Measurements from ENCODE around the gene IQSEC3. TPM values are rescaled to one million over a fixed set of nuclear protein-coding genes. Genes with fewer than 3 reads are reported as not detected.
"Not testable (repeated sequence)": the region's sequence is repeated elsewhere in the genome, so short reads cannot be mapped to it uniquely, and the experiment has no call there.

Gene IQSEC3
- 1.8 TPM for polyA plus RNA-seq (2013, experiment 1 of 4)
- 2.0 TPM for polyA plus RNA-seq (2013, experiment 2 of 4)
- 1.3 TPM for polyA plus RNA-seq (2013, experiment 3 of 4)
- 1.8 TPM for polyA plus RNA-seq (2013, experiment 4 of 4)

DNA sequence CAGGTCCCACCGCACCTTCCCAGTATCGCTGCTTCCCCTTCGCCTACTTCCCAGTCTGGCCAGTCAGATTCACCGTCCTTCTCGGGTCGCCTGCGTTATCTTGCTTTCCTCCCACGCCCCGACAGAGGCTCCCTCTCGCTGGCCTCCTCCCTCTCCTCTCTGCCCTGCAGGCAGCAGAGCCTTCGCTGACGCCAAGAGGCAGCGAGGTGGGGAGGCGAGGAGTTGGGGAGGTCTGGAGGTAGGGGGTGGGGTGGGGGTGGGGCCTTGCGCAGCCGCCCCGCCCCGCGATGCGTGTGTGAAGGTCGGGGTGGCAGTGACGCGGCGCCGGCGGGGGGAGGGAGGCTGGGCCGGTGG lies at the start of gene IQSEC3:
IQSEC3 (plus strand) TSS at position 340 of the 354 bp plus-strand sequence. CDS start 116 bp downstream, outside the sequence.
- H3K4me3 ChIP-seq (ENCODE audit: insufficient read depth, low read depth, low read length); H3K36me3 ChIP-seq (ENCODE audit: control insufficient read depth, insufficient read depth, low read length); H3K4me1 ChIP-seq (ENCODE audit: control insufficient read depth, insufficient read depth, low read length); H3K9me3 ChIP-seq (ENCODE audit: control insufficient read depth, low read length); H3K27ac ChIP-seq (ENCODE audit: insufficient read depth, low read depth, low read length, poor library complexity, severe bottlenecking): not testable (repeated sequence)
- H3K27me3 ChIP-seq (ENCODE audit: control insufficient read depth, insufficient read depth, low read length, poor library complexity, severe bottlenecking), result peaks cover 42% of the 10 kb centered on the region
- WGBS, 2 experiments, result 8 to 13% methylated on average over 7 to 8 of the region's 27 CpGs

DNA sequence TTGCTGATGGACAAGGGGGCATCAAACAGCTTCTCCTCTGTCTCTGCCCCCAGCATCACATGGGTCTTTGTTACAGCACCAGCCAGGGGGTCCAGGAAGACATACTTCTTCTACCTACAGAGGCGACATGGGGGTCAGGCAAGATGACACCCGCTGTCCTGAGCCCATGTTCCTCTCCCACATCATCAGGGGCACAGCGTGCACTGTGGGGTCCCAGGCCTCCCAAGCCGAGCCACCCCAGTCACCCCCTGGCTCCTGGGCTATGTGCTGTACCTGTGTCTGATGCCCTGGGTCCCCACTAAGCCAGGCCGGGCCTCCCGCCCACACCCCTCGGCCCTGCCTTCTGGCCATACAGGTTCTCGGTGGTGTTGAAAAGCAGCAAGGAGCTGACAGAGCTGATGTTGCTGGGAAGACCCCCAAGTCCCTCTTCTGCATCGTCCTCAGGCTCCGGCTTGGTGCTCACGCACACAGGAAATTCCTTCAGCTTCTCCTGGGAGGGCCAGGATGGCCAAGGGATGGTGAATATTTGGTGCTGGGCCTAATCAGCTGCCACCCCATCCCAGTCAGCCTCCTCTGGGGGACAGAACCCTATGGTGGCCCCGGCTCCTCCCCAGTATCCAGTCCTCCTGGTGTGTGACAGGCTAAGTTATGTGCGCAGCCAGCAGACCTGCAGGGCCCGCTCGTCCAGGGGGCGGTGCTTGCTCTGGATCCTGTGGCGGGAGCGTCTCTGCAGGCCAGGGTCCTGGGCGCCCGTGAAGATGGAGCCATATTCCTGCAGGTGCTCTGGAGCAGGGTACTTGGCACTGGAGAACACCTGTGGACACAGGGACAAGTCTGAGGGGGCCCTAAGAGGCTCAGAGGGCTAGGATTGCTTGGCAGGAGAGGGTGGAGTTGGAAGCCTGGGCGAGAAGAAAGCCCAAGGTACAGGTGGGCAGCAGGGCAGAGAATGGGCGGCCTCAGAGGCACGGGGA lies 48.9 kb upstream of the IQSEC3 start:
- not testable (repeated sequence) for H3K4me1 ChIP-seq (ENCODE audit: control insufficient read depth, insufficient read depth, low read length); H3K4me3 ChIP-seq (ENCODE audit: insufficient read depth, low read depth, low read length); H3K36me3 ChIP-seq (ENCODE audit: control insufficient read depth, insufficient read depth, low read length); H3K27ac ChIP-seq (ENCODE audit: insufficient read depth, low read depth, low read length, poor library complexity, severe bottlenecking); H3K9me3 ChIP-seq (ENCODE audit: control insufficient read depth, low read length); H3K27me3 ChIP-seq (ENCODE audit: control insufficient read depth, insufficient read depth, low read length, poor library complexity, severe bottlenecking)
- 90 to 97% methylated on average over 9 to 13 of the region's 23 CpGs for WGBS, 2 experiments

DNA sequence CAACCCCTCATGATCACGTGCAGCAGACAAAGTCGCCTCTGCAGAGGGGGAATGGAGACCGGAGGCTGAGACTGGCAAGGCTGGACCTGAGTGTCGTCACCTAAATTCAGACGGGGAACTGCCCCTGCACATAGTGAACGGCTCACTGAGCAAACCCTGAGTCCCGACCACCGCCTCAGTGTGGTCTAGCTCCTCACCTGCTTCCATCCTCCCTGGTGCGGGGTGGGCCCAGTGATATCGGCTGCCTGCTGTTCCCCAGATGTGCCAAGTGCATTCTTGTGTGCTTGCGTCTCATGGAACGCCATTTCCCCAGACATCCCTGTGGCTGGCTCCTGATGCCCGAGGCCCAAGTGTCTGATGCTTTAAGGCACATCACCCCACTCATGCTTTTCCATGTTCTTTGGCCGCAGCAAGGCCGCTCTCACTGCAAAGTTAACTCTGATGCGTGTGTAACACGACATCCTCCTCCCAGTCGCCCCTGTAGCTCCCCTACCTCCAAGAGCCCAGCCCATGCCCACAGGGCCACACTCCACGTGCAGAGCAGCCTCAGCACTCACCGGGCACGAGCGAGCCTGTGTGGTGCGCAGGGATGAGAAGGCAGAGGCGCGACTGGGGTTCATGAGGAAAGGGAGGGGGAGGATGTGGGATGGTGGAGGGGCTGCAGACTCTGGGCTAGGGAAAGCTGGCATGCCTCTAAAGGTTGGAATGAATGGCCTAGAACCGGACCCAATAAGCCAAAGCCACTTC lies 47.6 kb upstream of the IQSEC3 start:
- not testable (repeated sequence) for H3K27me3 ChIP-seq (ENCODE audit: control insufficient read depth, insufficient read depth, low read length, poor library complexity, severe bottlenecking); H3K27ac ChIP-seq (ENCODE audit: insufficient read depth, low read depth, low read length, poor library complexity, severe bottlenecking); H3K36me3 ChIP-seq (ENCODE audit: control insufficient read depth, insufficient read depth, low read length); H3K4me1 ChIP-seq (ENCODE audit: control insufficient read depth, insufficient read depth, low read length); H3K4me3 ChIP-seq (ENCODE audit: insufficient read depth, low read depth, low read length); H3K9me3 ChIP-seq (ENCODE audit: control insufficient read depth, low read length)
- WGBS, 2 experiments, result 100% methylated on average over 1 of the region's 26 CpGs; no CpG with 5 or more reads in 1 of the 2 experiments

DNA sequence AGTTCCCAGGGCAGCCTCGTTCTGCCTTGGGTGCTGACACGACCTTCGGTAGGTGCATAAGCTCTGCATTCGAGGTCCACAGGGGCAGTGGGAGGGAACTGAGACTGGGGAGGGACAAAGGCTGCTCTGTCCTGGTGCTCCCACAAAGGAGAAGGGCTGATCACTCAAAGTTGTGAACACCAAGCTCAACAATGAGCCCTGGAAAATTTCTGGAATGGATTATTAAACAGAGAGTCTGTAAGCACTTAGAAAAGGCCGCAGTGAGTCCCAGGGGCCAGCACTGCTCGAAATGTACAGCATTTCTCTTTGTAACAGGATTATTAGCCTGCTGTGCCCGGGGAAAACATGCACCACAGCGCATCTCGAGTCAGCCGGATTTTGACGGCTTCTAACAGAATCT lies 46.7 kb upstream of the IQSEC3 start:
- WGBS, 2 experiments, result no CpG with 5 or more reads among the region's 11 CpGs
- H3K4me1 ChIP-seq (ENCODE audit: control insufficient read depth, insufficient read depth, low read length); H3K9me3 ChIP-seq (ENCODE audit: control insufficient read depth, low read length); H3K4me3 ChIP-seq (ENCODE audit: insufficient read depth, low read depth, low read length); H3K36me3 ChIP-seq (ENCODE audit: control insufficient read depth, insufficient read depth, low read length); H3K27me3 ChIP-seq (ENCODE audit: control insufficient read depth, insufficient read depth, low read length, poor library complexity, severe bottlenecking); H3K27ac ChIP-seq (ENCODE audit: insufficient read depth, low read depth, low read length, poor library complexity, severe bottlenecking): not testable (repeated sequence)

DNA sequence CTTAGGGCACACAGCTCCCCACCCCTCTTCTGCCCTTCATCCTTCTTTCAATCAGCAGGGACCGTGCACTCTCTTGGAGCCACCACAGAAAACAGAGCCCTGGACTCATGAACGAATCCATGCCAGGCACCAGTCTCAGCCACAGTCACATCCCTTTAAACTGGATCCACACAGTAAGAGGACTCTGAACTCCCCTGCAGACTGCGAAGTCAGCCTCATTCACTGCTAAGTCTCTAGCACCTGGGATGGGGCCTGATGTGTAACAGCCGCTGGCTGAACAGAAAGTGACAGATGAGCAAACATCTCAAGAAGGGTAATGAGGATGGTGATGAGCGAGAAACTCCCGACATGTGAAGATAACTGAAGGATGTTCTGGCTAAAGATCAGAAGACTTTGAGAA lies 45.8 kb upstream of the IQSEC3 start:
- 41 to 44% methylated on average over 6 of the region's 6 CpGs for WGBS, 2 experiments
- Histone ChIP-seq H3K4me3 (ENCODE audit: insufficient read depth, low read depth, low read length) (no peak overlapping the region), H3K27ac (ENCODE audit: insufficient read depth, low read depth, low read length, poor library complexity, severe bottlenecking) (no peak overlapping the region), H3K4me1 (ENCODE audit: control insufficient read depth, insufficient read depth, low read length) (peaks cover 5% of the 10 kb centered on the region), H3K27me3 (ENCODE audit: control insufficient read depth, insufficient read depth, low read length, poor library complexity, severe bottlenecking) (no peaks in the 10 kb centered on the region), H3K36me3 (ENCODE audit: control insufficient read depth, insufficient read depth, low read length) (no peaks in the 10 kb centered on the region), H3K9me3 (ENCODE audit: control insufficient read depth, low read length) (no peaks in the 10 kb centered on the region)

DNA sequence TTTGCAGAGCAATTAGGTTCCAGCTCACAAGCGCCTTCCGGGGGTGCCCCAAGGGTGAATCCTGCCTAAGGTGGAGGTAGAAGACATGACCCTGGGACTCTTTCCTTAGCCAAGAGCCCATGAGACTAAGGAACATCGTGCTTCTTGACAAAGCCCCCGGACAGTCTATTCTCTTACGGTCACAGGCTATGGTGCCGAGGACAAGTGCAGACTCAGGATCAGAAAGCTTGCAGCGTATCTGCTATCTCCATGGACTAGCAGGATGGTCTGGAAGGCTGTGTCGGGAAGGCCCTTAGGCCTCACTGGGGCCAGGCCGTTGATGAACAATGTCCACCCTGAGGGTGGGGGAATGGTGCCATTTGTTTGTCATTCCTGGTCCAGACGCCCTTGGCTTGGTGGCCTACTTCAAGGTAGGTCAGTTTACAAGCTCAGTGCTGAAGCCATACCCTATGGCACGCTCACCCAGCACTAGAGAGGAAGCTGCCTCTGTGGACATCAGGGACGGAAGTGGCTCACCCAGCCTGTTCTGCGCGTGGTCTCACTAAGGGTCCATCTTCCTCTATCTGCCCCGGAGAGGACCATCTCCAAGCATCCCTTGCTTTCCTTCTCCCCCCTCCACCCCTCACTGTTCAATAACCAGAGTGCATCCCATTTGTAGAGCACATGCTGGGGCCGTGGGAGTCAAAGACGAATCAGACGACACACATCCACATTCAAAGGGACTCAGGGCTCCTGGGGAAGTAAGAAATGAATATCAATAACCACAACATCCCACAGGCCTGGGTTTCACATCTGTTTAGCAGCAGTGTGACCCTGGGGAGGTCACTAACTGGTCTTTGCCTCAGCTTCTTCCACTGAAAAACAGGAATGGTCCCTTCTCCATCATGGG lies 45.0 kb upstream of the IQSEC3 start:
- Histone ChIP-seq H3K27me3 (ENCODE audit: control insufficient read depth, insufficient read depth, low read length, poor library complexity, severe bottlenecking) (no peaks in the 10 kb centered on the region), H3K4me3 (ENCODE audit: insufficient read depth, low read depth, low read length) (no peak overlapping the region), H3K9me3 (ENCODE audit: control insufficient read depth, low read length) (no peaks in the 10 kb centered on the region), H3K27ac (ENCODE audit: insufficient read depth, low read depth, low read length, poor library complexity, severe bottlenecking) (no peak overlapping the region), H3K36me3 (ENCODE audit: control insufficient read depth, insufficient read depth, low read length) (no peaks in the 10 kb centered on the region), H3K4me1 (ENCODE audit: control insufficient read depth, insufficient read depth, low read length) (peaks cover 5% of the 10 kb centered on the region)
- 82 to 84% methylated on average over 18 of the region's 18 CpGs for WGBS, 2 experiments

DNA sequence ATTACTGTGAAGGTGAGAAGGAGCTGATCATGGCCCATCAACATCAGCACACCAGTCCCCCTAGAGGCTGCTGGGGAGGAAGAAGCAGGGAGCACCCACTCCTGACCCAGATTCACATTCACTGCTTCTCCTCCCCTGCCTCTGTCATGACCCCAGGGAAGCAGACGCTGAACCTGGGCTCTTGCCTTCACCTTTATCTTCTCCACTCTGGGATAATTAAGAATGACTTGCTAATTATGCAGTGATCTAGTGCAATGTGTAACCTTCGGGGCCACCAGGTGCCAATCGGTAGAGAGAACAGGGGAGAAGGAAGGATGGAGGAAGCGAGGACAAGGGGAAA lies 44.4 kb upstream of the IQSEC3 start:
- no peak overlapping the region for H3K4me3 ChIP-seq (ENCODE audit: insufficient read depth, low read depth, low read length)
- WGBS, 2 experiments, result 72 to 75% methylated on average over 4 of the region's 4 CpGs
- no peaks in the 10 kb centered on the region for H3K9me3 ChIP-seq (ENCODE audit: control insufficient read depth, low read length)
- no peaks in the 10 kb centered on the region for H3K36me3 ChIP-seq (ENCODE audit: control insufficient read depth, insufficient read depth, low read length)
- no peak overlapping the region for H3K27ac ChIP-seq (ENCODE audit: insufficient read depth, low read depth, low read length, poor library complexity, severe bottlenecking)
- peaks cover 5% of the 10 kb centered on the region for H3K4me1 ChIP-seq (ENCODE audit: control insufficient read depth, insufficient read depth, low read length)
- no peaks in the 10 kb centered on the region for H3K27me3 ChIP-seq (ENCODE audit: control insufficient read depth, insufficient read depth, low read length, poor library complexity, severe bottlenecking)

DNA sequence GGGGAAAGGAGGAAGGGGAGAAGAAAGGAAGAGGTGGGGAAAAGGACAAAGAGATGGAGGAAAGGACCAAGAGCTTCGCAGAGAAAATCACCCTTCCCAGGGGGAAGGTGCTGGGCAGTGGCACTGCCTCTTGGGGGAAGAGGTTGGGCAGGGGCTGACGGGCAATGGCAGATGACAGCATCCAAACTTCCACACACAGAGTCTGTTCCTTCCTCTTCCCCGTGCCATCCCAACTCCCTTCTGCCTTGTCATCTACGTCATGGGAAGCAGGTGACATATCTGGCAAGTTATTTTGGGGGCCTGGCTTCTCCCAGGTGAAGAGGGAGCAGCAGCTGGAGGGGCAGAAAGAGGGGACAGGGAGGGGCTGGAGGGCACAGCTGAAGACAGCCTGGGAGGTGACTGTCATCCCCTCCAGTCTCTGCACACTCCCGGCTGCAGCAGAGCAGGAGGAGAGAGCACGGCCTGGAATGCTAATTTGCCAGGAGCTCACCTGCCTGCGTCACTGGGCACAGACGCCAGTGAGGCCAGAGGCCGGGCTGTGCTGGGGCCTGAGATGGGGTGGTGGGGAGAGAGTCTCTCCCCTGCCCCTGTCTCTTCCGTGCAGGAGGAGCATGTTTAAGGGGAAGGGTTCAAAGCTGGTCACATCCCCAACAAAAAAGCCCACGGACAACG lies 43.9 kb upstream of the IQSEC3 start:
- peaks cover 5% of the 10 kb centered on the region for H3K4me1 ChIP-seq (ENCODE audit: control insufficient read depth, insufficient read depth, low read length)
- no peaks in the 10 kb centered on the region for H3K36me3 ChIP-seq (ENCODE audit: control insufficient read depth, insufficient read depth, low read length)
- H3K4me3 ChIP-seq (ENCODE audit: insufficient read depth, low read depth, low read length), result no peak overlapping the region
- WGBS, 2 experiments, result 78 to 84% methylated on average over 9 to 12 of the region's 12 CpGs
- no peaks in the 10 kb centered on the region for H3K9me3 ChIP-seq (ENCODE audit: control insufficient read depth, low read length)
- H3K27me3 ChIP-seq (ENCODE audit: control insufficient read depth, insufficient read depth, low read length, poor library complexity, severe bottlenecking), result no peaks in the 10 kb centered on the region
- H3K27ac ChIP-seq (ENCODE audit: insufficient read depth, low read depth, low read length, poor library complexity, severe bottlenecking), result no peak overlapping the region

DNA sequence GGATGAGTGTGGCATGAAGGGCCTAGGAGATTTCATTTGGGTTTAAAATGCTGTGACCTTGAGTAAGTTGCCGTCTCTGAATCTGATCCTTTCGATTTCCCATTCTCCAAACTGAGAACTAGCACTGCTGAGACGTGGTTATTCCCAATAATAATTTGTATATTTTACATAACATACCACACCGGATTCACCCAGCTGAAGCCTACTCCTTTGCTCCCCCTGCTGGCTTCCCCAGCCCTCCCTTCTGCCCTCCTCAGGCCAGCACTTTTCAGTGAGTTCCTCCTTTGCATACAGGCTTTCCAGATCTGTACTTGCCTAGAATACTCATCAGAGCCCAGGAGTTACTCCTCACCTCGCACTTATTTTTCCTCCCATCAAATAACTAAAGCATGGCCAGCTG lies 38.7 kb upstream of the IQSEC3 start:
- H3K36me3 ChIP-seq (ENCODE audit: control insufficient read depth, insufficient read depth, low read length); H3K9me3 ChIP-seq (ENCODE audit: control insufficient read depth, low read length); H3K27ac ChIP-seq (ENCODE audit: insufficient read depth, low read depth, low read length, poor library complexity, severe bottlenecking); H3K4me1 ChIP-seq (ENCODE audit: control insufficient read depth, insufficient read depth, low read length); H3K4me3 ChIP-seq (ENCODE audit: insufficient read depth, low read depth, low read length); H3K27me3 ChIP-seq (ENCODE audit: control insufficient read depth, insufficient read depth, low read length, poor library complexity, severe bottlenecking): not testable (repeated sequence)
- no CpG with 5 or more reads among the region's 5 CpGs for WGBS, 2 experiments

Data from ectodermal cell (in vitro differentiated cells).